ENCODE data around the gene METTL23.

DNA sequence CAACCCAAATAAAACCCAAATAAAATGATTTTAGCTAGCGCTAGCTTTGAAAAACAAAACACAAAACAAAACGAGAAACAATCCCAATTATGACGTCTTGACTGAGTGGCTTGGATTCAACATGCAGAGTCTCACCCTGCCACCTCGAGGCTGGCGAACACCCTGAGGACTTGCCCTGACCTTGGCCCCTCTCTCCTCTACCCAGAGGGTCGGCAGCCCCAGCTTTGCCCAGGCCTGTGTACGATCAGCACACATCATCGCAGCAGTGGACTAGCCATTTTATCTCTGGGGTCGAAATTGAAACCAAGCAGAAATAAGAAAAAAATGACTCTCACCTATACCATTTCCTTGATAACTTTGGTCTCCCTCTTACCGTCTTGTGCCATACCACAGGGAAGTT lies 5.2 kb upstream of the METTL23 start:
- TF ChIP-seq EZH2phosphoT487 (IDR thresholded peaks at IDR 0.05; ENCODE audit: low read length) = no peak
- TF ChIP-seq, protein P1, sequence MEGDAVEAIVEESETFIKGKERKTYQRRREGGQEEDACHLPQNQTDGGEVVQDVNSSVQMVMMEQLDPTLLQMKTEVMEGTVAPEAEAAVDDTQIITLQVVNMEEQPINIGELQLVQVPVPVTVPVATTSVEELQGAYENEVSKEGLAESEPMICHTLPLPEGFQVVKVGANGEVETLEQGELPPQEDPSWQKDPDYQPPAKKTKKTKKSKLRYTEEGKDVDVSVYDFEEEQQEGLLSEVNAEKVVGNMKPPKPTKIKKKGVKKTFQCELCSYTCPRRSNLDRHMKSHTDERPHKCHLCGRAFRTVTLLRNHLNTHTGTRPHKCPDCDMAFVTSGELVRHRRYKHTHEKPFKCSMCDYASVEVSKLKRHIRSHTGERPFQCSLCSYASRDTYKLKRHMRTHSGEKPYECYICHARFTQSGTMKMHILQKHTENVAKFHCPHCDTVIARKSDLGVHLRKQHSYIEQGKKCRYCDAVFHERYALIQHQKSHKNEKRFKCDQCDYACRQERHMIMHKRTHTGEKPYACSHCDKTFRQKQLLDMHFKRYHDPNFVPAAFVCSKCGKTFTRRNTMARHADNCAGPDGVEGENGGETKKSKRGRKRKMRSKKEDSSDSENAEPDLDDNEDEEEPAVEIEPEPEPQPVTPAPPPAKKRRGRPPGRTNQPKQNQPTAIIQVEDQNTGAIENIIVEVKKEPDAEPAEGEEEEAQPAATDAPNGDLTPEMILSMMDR (IDR thresholded peaks at IDR 0.05; ENCODE audit: low read length) = no peak

Measured in MM.1S (cell line).